GM21737 (cell line): ENCODE results near the gene ADGRB2.
"Not testable (repeated sequence)": the region's sequence is repeated elsewhere in the genome, so short reads cannot be mapped to it uniquely, and the experiment has no call there.

Experiments
- ATAC-seq: cut with Tn5 transposase; IDR thresholded peaks from one replicate; pipeline ENCODE4 v1.9.1; 2021; ENCODE audit warnings: mild to moderate bottlenecking, moderate library complexity; ENCODE audit not compliant: unreplicated experiment

The ADGRB2 gene

DNA sequence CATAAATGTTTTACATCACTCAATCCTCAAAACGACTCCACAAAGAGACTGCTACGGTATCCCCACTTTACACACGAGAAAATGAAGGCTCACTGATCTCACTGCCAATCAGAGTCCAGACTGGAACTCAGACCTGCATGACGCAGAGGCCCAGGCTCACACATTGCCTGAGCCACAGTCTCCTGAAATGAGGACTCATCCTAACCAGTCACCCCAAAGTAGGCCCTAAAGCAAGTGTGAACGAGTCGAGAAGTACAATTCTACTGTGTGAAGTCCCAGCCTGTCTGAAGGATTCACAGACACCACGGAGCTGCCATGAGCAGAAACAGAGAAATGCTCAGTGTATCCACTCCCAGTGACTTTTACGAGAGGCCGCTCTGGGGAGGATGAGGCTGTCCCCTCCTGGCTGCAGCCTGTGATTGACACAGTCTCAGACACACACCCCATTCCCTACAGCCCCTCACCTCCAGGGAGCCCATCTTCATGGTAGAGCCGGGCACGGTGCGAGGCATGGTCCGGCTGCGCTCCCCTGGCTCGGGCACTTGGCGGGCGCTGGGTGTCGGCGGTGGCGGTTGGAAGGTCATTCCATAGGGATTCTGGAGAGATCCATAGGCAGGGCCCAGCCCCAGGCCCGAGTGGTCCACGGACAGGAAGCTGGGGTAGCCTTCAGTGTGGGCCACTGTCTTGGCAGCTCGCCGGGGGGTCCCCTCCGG, 33.6 kb downstream of the ADGRB2 start:
- no peak for ATAC-seq

DNA sequence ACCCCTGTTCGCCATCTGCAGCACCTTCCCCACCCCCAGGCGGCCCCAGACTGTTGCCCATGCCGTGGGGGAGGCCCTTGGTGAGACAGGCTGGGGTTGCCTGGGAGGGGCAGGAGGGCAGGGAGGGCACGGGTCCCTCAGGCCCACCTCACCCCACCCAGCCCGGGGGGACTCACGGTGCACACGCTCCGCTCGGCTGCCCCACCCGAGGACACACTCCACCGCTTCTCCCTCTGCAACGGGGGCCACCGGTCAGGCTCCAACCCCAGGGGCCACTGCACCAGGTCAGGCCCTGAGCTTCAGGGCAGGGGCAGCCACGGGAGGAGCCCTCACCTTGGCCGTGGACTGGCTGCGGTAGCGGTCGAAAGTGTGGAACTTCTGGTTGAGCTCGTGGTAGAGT, 36.3 kb downstream of the ADGRB2 start:
- ATAC-seq: no peak

DNA sequence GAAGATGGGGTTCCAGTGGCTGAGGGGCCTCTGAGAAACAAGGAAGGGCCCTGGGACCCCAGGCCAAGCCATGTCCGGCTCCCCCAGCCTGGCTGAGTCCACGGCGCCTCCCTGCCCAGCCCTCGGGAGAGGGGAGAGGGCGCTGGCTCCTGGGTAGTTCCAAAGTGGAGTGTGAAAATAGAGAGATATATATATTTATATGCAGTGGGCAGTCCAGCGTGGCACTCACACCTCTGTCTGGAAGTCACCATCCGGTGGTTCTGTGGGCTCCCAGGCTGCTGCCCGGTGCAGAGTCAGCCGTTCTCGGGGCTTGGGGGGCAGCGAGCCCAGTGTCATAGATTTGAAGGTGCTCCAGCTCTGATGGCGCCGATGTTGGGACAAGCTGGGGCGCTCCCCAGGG, 36.9 kb downstream of the ADGRB2 start:
- ATAC-seq: no peak

GRCh38 chr1:31726715-31727114, 37.4 kb downstream of the ADGRB2 start:
- no peak for ATAC-seq

- ATAC-seq: no peak
These were observed 38.2 kb downstream of the ADGRB2 start for GRCh38 chr1:31725777-31726535.

DNA sequence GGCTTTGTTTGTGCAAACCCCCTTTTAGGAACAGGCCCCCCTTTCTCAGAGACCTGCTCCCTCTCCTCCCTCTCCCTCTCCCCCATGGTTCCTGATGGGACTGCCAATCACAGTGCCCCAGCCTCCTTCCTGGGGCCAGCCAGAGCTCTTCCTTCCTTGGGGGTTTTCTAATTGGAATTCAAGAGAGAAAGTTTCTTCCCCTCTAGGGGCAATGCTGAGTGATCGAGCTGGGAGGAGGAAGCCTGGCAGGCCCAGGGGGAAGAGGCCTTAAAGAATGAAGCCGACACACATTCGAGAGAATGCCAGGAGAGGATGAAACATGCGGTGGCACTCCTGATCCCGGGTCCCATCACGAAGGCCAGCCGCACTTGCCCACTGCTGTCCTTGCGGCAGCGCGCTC, 39.0 kb downstream of the ADGRB2 start:
- ATAC-seq: no peak

GRCh38 chr1:31723828-31724359, 40.2 kb downstream of the ADGRB2 start:
- no peak for ATAC-seq

DNA sequence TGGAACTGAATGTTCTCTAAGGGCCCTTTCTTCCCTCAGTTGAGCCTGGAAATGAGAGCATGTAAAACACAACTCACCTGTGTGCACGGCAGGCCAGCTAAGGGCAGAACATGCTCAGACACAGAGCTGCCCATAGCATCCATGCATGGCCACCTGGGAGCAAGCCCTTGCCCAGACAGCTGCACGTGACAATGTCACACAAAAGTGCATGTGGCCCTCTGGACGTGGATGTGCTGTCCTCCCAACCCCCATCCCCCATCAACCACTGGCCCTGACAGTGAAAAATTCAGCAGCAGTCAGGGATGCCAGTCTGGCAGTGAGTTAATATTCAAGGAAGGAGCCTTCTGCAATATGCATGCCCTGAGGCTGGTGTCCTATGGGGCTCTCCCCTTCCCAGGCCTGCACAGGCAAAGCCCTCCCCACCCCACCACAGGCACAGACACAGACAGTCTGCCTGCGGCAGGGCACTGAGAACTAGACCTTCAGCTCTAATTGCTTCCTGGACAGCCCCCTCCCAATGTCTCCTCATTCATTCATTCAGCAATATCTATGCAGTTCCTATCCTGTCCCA, 45.7 kb downstream of the ADGRB2 start:
- no peak for ATAC-seq

- ATAC-seq: no peak
These were observed 46.8 kb downstream of the ADGRB2 start for GRCh38 chr1:31717341-31717740.

DNA sequence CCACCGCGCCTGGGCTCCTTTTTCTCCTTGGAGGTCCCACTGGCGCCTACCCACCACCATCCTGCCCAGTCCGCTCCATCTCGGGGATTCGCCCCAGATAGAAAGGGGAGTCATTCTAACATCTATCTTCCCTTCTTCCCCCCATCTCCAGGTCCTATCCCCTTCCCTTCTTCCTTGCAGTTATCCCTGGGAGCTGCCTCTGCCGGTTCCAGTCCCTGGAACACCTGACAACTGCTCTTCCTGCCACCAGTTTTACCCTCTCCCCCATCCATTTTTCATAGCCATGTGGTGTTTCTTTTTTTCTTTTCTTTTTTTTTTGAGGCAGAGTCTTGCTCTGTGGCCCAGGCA, 48.3 kb downstream of the ADGRB2 start:
- ATAC-seq: no peak

DNA sequence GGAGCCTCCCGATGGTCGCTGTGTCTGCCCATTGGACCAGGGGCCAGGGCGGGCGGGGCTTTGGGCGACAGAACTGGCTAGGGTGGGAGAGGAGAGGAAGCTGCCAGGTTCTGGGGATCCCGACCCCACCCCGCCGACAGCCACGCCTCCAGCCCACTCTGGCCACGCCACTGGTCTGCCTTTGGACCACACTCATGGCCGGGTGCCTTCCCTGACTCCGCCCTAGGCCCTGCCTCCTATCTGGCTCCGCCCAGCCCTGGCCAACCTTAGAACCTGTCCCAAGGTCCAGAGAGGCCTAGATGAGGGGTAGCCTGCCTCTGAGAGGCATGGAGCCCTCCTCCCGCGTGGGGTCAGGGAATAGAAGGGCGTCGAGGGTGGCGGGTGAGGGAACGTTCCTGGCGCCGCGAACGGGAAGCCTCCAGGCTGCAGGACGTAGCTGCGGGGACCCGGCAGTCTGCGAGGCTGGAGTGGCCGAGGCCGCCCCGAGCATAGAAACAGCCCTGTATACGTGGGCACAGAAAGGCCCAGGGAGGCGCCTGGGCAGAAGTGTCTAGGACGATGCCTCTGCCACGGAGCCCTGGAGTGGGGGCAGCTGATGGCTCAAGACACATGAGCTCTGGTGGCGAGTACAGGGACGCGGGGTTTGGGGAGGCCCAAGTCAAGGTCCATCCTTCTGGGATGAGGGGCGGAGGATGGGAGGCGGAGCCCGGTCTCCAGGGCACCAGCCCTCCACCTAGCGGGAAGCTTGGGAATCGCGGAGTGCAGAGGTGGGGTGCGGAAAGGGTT, 48.9 kb downstream of the ADGRB2 start:
- ATAC-seq: no peak

DNA sequence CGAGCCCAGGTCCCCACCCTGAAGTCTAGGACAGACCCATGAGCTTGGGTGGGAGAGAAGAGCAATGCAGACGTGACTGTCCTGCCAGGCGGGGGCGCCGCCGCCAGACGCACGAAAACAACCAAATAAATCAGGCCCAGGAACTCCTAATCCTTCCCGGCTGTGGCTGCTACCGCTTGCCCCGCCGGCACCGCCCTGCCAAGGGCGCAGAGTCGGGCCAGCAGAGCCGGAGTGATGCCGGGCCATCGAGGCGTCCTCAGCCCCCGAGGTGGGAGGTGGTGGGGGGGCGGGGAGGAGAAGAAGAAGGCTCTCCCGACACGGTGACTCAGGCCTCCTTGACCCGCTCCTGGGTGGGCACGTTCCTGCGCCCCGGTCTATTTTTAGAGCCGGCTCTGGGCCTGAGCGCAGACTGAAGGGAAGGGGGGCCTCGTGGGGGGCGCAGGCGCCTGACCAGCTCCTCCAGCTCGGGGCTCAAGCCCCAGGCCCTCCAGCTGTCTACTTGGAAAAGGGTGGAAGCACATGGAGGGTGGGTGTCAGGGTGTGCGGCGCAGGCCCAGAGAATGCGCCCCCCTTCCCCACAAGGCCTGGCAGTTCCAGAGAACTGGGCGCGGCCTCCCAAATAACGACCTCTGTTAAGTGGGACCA, 49.6 kb downstream of the ADGRB2 start:
- no peak for ATAC-seq

- no peak for ATAC-seq
These were observed 51.5 kb downstream of the ADGRB2 start for GRCh38 chr1:31712630-31713029.

DNA sequence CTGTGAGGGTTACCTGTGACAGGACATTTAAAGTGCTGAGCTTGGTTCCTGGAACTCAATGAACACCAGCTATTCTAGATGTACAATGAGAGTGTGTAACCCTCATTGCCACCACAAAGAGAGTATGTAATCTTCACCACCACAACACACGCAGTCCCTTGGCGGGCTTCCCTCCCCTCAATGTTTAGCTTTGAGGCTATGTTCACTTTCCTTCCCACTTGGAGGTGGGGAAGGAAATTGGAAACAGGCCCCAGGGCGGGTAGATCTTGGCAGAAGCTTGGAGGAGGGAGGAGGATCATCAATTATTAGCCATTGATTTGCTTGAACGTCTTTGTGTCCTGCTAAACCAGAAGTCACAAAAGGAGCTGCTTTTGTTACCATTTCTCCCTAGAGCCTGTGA, 52.1 kb downstream of the ADGRB2 start:
- no peak for ATAC-seq

GRCh38 chr1:31708324-31708723, 55.8 kb downstream of the ADGRB2 start:
- ATAC-seq: no peak

GRCh38 chr1:31707711-31708110, 56.4 kb downstream of the ADGRB2 start:
- ATAC-seq: no peak

- ATAC-seq: not testable (repeated sequence)
These were observed 57.0 kb downstream of the ADGRB2 start for GRCh38 chr1:31707059-31707600.

- ATAC-seq: no peak
These were observed 57.6 kb downstream of the ADGRB2 start for GRCh38 chr1:31706384-31707058.

DNA sequence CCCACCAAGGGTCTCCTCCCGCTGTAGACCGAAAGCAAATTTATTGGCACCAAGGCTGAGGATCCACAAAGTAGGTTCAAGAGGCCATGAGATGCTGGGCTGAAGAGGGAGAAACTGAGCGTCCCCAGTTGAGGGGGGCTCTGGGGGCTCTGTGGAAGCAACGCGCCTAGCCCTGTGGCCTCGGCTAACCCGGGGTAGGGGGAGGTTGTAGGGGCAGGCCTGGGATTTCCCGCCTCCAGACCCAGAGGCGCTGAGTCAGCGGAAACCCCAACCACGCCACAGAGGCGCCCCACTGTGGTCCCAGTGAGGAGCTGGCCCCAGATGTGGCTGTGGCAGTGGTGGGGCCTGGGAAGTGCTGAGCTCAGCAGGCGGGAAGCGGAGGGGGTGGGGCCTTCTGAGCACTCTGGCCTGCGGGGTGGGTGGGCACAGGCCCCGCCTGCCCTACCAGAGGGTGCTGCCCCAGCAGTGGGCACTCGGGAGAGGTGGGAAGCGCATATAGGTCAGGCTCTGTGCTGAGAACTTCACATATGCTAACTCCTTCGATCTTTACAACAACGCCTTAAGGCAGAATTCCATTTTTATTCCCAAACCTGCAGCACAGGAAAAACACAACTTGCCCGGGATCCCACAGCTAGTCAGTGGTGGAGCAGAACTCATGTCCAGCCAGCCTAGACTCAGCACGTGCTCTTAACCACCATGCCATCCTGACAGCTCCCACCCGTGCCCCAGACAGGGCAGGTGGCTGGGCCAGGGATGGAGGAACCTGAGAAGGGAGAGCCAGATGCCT, 58.9 kb downstream of the ADGRB2 start:
- ATAC-seq: no peak
